Nucleus accumbens (tissue), 56 donors: Measurements from ENCODE around the gene PLOD2.

Experiments
- DNase-seq, 56 donors: peaks; one replicate each; lab custom pipeline; 2025; lab: John Stamatoyannopoulos, UW

The PLOD2 gene

DNA sequence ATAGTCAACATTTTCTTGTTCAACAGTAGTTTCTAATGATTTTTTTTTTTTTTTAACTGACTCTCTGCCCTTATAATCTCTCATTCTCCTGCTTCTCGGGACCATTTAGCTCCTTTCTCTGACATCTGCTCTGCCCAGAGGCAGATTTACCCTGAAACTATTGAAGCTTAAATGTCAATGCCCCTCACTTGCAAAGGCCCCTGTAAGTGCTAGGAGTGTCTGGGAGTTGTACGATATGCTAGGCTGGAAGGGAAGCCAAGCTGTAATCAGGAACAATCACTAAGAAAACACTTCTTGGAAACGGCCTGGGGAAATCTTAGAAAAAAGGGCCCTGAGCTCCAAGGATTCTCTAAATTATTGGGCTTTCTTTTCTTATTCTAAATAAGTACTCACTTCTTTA is 5.8 kb upstream of the PLOD2 start:
- DNase-seq = no peak

DNA sequence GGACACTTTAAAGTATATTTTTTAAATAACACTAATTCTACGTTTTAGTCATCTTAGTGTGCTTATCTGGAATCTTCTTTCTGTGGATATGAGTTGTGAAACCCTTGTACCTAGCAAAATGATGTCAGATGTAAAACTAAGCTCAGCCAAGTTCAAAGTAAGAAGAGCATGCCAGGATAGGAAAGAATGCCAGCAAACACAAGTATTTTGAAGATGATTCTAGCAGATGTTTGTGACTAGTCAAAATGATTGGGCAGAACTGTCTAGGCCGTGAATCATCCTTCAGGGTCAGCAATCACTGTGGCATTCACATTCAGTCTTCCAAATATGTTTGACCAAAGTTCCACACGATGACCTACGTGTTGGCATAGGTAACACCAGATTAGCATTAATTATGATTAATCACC is 5.4 kb upstream of the PLOD2 start:
- no peak for DNase-seq

DNA sequence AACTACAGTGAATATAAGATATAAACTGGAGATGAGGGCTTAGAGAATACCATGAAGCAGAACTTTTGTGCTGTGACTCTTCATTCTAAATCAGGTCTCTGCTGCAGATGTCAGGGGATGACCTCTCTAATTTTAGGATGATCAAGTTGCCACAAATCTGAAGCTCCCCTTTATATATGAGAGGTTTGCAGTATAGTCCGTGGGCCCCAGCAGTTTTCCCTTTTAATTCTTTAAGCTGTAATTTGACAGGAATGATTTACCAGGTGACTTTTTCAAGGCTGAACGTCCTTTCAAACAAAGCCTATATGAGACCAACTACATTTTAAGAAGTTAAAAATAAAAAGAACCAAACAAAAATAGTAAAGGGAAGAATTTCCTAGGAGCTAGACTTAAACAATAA is 4.9 kb upstream of the PLOD2 start:
- no peak for DNase-seq

DNA sequence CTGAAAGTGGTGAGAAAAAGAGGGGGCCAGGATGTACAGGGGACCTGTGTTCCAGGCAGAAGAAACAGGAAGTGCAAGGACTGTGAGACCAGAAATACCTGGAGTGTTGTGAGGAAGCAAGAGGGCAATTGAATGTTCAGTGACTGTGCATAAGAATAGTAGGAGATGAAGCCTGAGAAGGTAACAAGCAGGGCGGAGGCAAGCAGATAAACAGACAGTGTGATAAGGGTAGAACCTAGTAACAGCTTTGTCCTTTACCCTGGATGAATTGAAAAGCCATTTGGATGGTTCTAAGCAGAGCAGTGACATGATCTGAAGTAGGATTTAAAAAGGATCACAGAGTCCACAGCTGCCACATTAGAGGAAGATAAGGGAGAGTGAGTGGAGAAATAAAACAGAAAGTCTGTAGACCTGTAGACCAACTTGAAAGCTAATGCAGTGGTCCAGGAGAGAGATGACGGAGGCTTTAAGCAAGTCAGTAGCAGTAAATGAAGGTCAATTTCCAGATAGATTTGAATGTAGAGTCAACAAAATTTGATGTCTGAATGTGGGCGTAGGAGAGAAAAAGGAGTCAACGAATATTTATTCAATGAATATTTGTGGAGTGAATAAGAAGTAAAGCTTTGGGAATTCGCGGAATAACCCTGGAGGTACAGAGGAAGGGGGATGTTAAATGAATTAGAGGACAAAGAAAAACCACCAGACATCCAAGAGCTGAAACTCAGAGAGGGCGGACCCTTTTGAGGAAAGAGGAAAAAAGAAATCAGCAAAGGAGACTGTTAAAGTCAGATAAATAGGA is 4.2 kb upstream of the PLOD2 start:
- DNase-seq = no peak

DNA sequence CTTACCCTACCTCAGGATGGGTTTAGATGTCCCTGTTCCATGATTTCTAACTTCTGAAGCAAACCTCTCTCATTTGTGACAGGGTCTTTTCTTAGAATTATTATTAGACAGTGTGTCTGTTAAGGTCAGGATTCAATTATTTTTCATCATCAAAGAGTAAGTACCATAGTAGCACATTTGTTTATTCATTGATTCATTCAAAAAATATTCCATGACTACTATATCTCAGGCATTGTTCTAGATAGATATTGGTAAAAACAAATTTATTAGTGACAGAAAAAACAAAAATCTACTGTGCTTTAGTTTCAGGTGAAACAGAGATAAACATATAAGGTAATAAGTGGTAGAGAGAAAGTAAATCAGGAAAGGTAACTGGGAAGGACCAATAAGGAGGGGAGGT is 3.5 kb upstream of the PLOD2 start:
- no peak for DNase-seq

DNA sequence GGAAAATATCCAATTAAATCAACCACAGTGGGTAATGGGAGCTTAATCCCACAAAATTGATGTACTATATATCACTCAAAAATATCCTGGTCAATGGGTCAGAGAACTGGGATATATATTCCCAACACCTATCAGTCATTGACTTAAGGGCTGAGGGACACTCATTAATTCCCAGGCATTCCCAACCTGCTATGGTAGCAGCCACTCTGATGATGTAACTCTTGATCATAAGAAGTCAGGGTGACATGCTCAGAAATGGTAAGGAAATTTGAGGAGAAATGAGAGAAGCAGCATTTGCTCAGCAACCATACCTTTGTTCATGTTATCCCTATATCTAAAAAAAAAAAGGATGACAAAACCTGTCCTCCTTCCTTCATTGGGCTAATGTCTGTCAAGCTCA is 3.1 kb upstream of the PLOD2 start:
- DNase-seq = no peak

DNA sequence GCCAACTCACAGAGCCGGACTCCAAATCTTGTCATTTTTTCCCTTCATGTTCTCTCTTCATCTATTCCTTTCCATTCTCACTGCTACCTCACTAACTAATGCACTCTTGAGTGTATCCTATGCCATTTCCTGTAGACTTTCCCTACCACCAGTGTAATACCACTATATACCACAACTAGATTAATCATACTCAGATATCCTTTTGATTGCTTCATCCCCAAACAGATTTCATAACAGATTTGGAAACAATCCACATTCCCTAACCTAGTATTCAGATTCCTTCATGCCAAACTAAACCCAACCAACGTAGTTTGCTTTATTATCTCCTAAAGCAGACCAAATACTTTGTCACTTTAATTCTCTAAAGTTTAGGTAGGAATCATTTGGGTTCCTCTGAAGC is 2.6 kb upstream of the PLOD2 start:
- no peak for DNase-seq

DNA sequence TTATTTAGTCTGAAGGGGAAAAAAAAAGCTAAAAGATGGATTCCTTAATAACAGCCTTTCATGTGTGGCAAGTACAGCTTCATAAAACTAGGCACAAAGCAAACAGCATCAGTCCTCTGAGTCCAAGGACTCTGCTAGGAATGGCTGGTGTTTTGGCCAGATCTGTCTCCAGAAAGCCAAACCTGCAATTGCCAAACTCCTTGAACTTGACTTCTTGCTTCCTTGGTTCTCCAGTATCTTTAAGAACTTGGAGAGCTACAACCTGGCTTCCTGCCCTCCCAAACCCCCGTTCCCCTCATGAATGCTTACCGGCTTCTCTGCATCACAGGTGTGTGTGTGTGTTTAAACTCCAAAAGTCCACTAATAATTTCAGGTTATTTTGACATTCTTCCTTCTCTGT is 1.6 kb upstream of the PLOD2 start:
- DNase-seq = no peak

DNA sequence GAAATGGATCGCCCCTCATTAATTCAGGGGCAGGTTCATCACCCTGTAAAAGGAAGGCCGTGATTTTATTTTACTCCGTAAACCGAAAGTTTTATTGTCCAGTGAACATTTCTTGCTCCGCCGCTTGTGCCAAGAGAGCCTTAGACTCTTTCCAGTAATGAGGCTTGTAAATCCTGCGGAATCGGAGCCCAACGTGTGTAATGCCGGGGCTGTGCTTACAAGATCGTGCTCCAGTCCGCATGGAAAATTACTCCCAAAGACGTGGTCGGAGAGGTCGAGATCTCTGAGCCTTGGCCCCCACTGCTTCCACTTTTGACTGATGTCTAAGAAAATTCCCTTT is 649 bp upstream of the PLOD2 start:
- peak in 8 of 56 donors; percentile 15 to 41 (median 24) for DNase-seq

DNA sequence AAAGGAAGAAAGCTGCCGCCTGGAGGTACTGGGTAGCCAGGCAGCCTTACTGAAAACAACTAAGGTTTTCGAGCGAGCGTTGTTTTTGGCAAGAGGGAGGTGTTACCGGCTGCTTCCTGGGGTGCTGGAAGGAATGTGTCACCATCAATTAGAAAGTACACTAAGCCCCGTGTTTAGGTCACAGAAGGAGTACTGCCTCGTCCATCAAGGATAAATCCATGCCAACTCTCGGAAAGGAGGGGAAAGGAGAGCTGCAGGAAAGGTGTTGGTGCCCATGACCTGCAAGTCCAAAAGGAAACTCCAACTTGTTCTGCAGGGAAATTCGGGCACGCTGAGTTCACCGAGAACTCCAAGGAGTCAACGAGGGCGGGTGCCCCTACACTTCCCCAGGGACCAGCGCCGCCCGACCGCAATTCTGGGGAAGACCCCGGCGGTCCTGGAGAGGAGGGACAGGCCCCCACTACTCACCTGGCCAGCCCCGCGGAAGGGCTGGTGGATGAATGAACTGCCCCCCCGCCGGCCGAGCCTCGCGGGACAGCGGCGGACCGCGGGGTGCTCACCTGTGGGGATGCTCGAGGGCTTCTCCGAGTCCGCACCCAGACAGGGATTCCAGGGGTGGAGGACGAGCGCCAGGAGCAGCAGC is 542 bp downstream of the PLOD2 start:
- DNase-seq = peak in 46 of 56 donors; percentile 3 to 76 (median 46)

DNA sequence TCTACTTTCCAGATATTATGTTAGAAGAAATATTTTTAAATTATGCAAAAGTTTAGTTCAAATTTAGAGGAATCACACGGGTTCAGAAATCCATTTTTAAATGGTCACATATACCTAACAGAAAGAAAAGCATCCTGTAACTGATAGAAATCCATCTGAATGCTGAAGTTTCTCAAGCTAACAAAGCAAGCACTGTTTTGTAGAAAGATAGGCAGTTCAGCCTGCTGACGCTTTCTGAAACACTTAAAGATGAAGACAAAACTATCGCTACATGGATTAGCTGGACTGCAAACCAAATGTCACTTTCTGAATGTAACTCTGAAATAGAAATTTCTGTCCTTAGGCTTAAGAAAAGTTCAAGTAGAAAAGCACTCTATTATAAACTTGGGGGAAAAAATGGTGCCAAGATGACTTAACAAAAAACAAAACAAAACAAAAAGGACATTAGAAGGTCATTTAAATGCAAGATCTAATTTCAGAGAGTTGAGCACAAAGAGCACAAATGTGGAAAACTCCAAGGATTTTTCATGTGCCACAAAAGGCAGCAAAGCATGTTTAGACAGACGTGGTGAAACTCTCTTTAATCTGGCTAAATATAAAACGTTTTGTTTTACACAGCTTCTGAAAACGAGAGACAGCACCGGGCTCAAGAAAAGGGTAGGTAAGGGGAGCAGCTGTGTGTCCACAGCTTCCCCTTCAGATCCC is 1.2 kb downstream of the PLOD2 start:
- no peak for DNase-seq

DNA sequence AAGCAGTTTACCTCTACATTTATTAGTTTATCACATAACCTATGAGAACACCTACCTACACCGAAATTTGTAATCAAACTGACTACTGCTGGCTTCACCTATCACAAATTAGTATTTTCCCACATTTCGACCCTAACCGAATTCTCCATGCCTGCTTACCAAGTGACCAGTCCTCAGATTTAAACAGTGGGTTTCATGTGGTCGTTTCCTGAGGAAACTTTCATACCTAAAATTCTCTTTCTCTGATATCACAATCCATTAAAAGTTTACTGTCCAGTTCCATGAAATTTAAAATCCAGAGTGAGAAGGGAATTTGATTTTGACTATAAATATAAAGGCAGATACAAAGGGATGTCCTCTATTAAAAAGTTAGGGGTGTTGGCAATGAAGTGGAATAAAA is 1.9 kb downstream of the PLOD2 start:
- no peak for DNase-seq

DNA sequence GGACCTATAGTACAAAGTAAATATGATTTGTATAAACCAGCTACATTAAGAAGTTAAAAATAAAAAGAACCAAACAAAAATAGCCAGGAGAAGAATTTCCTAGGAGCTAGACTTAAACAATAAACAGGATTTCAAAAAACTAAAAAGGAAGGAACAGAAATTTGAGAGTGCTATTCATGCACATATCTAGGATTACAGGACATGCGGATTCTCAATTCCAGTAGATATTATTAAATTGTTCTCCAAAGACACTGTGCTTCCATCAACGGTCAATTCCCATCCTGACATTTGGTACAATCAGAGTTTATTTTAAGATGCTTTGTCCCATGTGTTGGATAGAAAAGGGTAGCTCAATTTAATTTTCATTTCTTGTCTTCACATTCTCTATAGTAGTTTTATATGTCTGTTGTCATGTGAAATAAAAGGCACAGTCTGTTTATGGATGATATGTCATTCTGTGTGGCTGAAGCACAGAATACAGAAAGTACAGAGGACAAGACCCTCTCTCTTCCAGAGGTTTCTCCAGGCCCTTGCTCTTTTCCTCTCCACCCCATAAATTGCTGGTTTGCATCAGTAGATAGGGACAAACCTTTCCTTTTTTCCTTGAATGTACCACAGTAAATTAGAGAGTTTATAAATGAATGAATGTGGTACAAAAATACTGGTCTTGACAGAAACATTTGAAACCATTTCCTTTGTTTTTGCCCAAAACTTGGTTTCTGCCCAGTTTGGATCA is 3.5 kb downstream of the PLOD2 start:
- DNase-seq = no peak

DNA sequence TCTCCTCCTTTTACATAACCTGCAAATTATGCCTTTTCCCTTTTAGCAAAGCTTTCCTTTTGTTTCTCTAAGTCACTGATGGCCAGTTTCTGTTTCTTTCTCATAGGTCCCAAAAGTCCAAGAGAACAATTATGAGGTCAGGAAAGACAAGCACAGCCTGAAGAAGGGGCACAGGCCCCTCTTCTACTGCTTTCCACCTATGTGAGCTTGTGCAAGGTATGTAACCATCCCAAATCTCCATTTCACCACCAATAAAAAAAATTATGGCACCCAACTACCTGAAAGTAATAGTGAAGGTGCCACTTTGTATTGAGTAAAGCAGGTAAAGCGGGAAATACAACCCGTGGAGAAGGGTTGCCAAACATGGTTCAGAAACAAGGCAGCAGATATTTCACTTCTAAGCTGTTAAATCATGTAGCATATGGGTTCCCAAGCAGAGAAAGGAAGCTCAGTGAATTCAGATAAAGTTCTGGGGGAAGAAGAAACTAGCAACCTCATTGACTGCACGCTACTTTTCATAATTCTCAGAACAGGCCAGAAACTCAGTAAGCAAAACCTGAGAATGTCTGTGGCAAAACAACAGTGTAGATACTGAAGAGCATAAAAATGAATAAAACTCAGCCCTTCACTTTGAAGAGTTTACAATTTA is 4.2 kb downstream of the PLOD2 start:
- DNase-seq = no peak

DNA sequence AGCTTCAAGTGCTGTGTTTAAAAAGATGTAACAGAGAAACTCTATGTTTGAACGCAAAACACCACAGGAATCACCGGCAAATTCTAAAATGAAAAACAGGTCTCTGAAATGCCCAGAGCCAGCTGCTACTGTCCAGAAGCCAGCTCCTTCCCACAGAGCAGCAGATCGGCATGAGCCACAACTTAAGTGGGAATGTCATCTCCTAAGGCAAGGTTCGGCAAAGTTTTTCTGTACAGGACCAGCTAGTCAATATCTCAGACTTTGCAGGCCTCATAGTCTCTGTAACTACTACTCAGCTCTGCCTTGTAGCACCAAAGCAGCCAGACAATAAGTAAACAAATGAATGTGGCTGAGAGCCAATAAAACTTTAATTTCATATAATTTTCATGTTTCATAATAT is 4.9 kb downstream of the PLOD2 start:
- DNase-seq = peak in 7 of 56 donors; percentile 3 to 20 (median 6)

DNA sequence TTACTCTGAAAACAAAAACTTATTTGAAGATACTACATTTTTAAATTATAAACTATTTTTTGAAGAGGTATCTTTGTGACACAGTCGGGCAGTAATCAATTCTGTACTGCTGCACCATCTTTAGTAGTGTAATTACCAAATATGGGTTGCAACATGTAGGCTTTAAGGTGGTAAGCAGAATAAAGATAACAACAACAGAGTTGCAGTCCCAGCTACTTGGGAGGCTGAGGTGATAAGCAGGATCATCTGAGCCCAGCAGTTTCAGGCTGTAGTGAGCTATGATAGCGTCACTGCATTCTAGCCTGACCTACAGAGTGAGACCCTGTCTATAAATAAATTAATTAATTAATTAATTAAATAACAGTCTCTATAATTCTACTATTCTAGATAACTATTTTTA is 6.0 kb downstream of the PLOD2 start:
- DNase-seq = no peak

DNA sequence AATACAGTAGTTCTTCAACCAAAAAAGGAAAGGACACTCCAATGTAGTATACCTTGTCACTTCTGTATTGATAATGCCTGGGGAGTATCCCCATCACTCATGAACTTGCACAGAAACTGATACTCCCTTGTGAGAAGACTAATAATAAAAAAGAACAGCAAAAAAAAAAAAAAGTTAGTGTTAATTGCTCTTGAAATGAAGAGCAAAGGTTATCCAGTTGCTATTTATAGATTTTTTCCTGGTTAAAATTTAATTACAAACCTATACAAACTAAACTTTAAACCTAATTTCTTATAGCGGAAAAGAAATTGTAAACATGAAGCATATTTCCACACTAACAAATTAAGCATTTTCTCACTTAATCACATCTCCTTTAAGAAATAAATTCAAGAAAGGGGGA is 6.7 kb downstream of the PLOD2 start:
- no peak for DNase-seq

DNA sequence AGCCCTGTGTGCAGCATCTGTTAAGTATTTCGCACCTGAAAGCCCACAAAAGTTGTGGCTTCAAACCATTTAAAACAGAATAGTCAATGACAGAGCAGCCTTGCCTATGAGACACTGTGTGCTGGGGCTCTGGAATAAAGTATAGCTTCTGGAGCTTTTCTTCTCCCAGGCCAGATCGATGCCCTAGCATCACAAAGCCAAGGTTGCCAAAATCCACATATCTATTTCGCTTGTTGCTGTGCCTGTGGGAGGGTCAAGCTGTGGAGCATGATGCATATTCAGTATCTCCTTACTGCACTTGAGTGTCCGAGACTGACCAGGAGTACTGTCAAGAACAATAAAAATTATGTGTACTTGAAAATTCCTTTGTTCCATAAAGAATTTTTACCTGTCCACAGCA is 7.6 kb downstream of the PLOD2 start:
- DNase-seq = no peak

DNA sequence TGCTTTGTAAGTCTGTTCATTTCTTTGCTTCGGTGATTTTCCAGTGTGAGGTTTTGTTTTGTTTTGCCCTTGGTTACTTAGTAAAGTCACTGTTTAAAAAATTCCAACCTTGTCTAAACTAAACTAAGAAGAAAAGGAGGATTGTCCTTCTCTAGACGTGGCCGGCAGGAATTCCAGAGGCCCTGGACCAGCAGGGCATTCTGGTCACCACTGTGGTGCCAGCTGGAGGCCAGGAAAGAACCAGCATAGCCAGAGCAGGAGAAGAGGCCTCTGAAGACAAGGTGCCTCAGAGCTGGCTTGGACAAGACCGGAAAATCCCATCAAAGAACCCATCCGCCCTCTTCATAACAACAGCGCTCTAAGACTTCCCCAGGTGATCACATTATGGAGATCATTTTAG is 8.2 kb downstream of the PLOD2 start:
- peak in 3 of 56 donors; percentile 3 to 9 (median 4) for DNase-seq

DNA sequence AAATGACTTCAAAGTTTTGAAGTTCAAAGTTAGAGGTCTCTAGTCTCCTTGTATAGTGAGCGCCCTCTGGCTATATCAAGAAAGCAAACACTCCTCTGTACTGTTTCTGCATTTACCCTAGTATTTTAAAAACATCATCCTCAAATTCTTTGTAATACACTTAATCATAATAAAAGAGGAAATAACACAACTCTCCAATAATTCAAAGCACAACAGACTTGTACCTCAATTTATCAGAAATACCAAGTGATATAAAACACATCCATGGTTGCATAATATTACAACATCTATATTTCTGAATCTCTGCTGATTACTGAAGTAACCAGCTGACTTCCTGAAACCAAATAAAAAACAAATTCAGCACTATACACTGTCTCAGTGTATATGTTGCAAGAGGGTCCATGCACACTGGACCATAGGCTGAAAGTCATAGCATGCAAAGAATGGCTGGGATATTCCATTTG is 12.5 kb downstream of the PLOD2 start:
- no peak for DNase-seq

DNA sequence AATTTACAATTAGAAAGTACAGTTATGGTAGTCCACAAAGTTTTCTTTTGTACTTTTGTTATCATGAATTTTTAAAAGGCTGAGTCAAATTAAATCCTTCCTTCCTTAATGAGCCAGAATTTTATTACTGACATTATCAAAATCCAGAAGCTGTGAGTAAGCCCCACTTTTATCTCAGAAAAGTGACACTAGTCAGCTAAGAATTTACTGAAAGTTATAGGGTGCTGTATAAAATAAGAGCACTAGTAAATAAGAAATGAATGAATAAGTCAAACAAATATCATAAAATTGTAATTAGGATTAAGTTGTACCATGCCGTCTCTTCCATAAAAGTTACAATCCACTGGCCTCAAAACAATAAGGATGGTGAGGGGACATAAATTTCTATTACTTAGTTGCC is 15.3 kb downstream of the PLOD2 start:
- no peak for DNase-seq
